GM18520 (cell line): ENCODE results near the gene GABPB1.

ENCODE experiments used
- ATAC-seq: cut with Tn5 transposase; IDR thresholded peaks from one replicate; pipeline ENCODE4 v1.9.1; 2021; ENCODE audit not compliant: unreplicated experiment

The GABPB1 gene

GRCh38 chr15:50345298-50345697, 9.7 kb downstream of the GABPB1 start:
- ATAC-seq: no peak

- ATAC-seq: no peak
Observed at GRCh38 chr15:50344006-50344464, 11.0 kb downstream of the GABPB1 start.

- ATAC-seq: no peak
Observed at GRCh38 chr15:50341616-50342136, 13.3 kb downstream of the GABPB1 start.

GRCh38 chr15:50340416-50340815, 14.6 kb downstream of the GABPB1 start:
- ATAC-seq: no peak

GRCh38 chr15:50339717-50340116, 15.3 kb downstream of the GABPB1 start:
- no peak for ATAC-seq

- ATAC-seq: no peak
Observed at GRCh38 chr15:50335251-50335650, 19.7 kb downstream of the GABPB1 start.

- ATAC-seq: no peak
Observed at GRCh38 chr15:50333229-50333628, 21.8 kb downstream of the GABPB1 start.

- ATAC-seq: no peak
Observed at GRCh38 chr15:50330921-50331320, 24.1 kb downstream of the GABPB1 start.

- no peak for ATAC-seq
Observed at GRCh38 chr15:50328116-50328515, 26.9 kb downstream of the GABPB1 start.

- ATAC-seq: no peak
Observed at GRCh38 chr15:50321680-50322210, 33.3 kb downstream of the GABPB1 start.

- ATAC-seq: no peak
Observed at GRCh38 chr15:50320504-50320903, 34.5 kb downstream of the GABPB1 start.

- no peak for ATAC-seq
Observed at GRCh38 chr15:50318697-50319096, 36.3 kb downstream of the GABPB1 start.

GRCh38 chr15:50315814-50316630, 39.0 kb downstream of the GABPB1 start:
- no peak for ATAC-seq

- no peak for ATAC-seq
Observed at GRCh38 chr15:50312636-50313035, 42.4 kb downstream of the GABPB1 start.

- ATAC-seq: no peak
Observed at GRCh38 chr15:50307799-50308198, 47.2 kb downstream of the GABPB1 start.

GRCh38 chr15:50304836-50305235, 50.2 kb downstream of the GABPB1 start:
- ATAC-seq: no peak

GRCh38 chr15:50302581-50302980, 52.4 kb downstream of the GABPB1 start:
- no peak for ATAC-seq

- no peak for ATAC-seq
Observed at GRCh38 chr15:50298340-50298739, 56.7 kb downstream of the GABPB1 start.

- no peak for ATAC-seq
Observed at GRCh38 chr15:50295966-50296365, 59.0 kb downstream of the GABPB1 start.

GRCh38 chr15:50289749-50290148, 65.2 kb downstream of the GABPB1 start:
- no peak for ATAC-seq

- ATAC-seq: no peak
Observed at GRCh38 chr15:50287324-50288116, 67.5 kb downstream of the GABPB1 start.

GRCh38 chr15:50281427-50281826, 73.6 kb downstream of the GABPB1 start:
- no peak for ATAC-seq
